Activated naive CD8-positive, alpha-beta T cell treated with anti-CD3 and anti-CD28 coated beads for 36 hours (primary cell): Measurements from ENCODE around the gene GALNT14. TPM values are rescaled to one million over a fixed set of nuclear protein-coding genes. Genes with fewer than 3 reads are reported as not detected.

ENCODE experiments used
- DNase-seq: peaks from one replicate; pipeline ENCODE4 v3.0.0; 2021
- H3K27ac Mint-ChIP-seq: one replicate; pipeline ENCODE4 v1.8.0; 2022; ENCODE audit warnings: mild to moderate bottlenecking, moderate library complexity, mixed read lengths
- H3K27me3 Mint-ChIP-seq: one replicate; pipeline ENCODE4 v1.8.0; 2022; ENCODE audit warnings: mild to moderate bottlenecking, mixed read lengths
- H3K36me3 Mint-ChIP-seq: one replicate; pipeline ENCODE4 v1.8.0; 2021; ENCODE audit warnings: mild to moderate bottlenecking, mixed read lengths
- H3K4me1 Mint-ChIP-seq: one replicate; pipeline ENCODE4 v1.8.0; 2021; ENCODE audit warnings: mixed read lengths
- H3K4me3 Mint-ChIP-seq: one replicate; pipeline ENCODE4 v1.8.0; 2022; ENCODE audit warnings: mild to moderate bottlenecking, moderate library complexity, mixed read lengths
- H3K9me3 Mint-ChIP-seq: one replicate; pipeline ENCODE4 v1.8.0; 2022; ENCODE audit warnings: mixed read lengths
- total RNA-seq, 2 experiments: library from RNA; stranded (reverse); gene quantifications; one replicate each; pipeline ENCODE4 v1.2.3, GENCODE V29; 2021

Gene GALNT14
- total RNA-seq, 2 experiments from 2014 or later, result 2.1 to 2.5 TPM

GRCh38 chr2:31060397-31060796 lies 77.8 kb downstream of the GALNT14 start:
- Mint-ChIP-seq H3K9me3 (no peaks in the 10 kb centered on the region), H3K27me3 (no peaks in the 10 kb centered on the region), H3K4me3 (no peak overlapping the region), H3K36me3 (no peaks in the 10 kb centered on the region), H3K4me1 (no peaks in the 10 kb centered on the region), H3K27ac (no peak overlapping the region)
- DNase-seq, result no peak

- Mint-ChIP-seq H3K27ac (no peak overlapping the region), H3K9me3 (no peaks in the 10 kb centered on the region), H3K4me3 (no peak overlapping the region), H3K4me1 (no peaks in the 10 kb centered on the region), H3K36me3 (no peaks in the 10 kb centered on the region), H3K27me3 (no peaks in the 10 kb centered on the region)
- no peak for DNase-seq
Observed at GRCh38 chr2:31058096-31059035, 79.9 kb downstream of the GALNT14 start.

GRCh38 chr2:31057691-31058090 lies 80.5 kb downstream of the GALNT14 start:
- Mint-ChIP-seq H3K36me3 (no peaks in the 10 kb centered on the region), H3K9me3 (no peaks in the 10 kb centered on the region), H3K27me3 (no peaks in the 10 kb centered on the region), H3K4me3 (no peak overlapping the region), H3K4me1 (no peaks in the 10 kb centered on the region), H3K27ac (no peak overlapping the region)
- DNase-seq, result no peak

GRCh38 chr2:31055938-31056337 lies 82.3 kb downstream of the GALNT14 start:
- DNase-seq, result no peak
- H3K4me3 Mint-ChIP-seq, result no peak overlapping the region
- peaks cover 5% of the 10 kb centered on the region for H3K4me1 Mint-ChIP-seq
- no peaks in the 10 kb centered on the region for H3K27me3 Mint-ChIP-seq
- H3K27ac Mint-ChIP-seq, result no peak overlapping the region
- H3K36me3 Mint-ChIP-seq, result no peaks in the 10 kb centered on the region
- no peaks in the 10 kb centered on the region for H3K9me3 Mint-ChIP-seq

- H3K27me3 Mint-ChIP-seq, result no peaks in the 10 kb centered on the region
- no peaks in the 10 kb centered on the region for H3K9me3 Mint-ChIP-seq
- H3K27ac Mint-ChIP-seq, result no peak overlapping the region
- no peak for DNase-seq
- no peak overlapping the region for H3K4me3 Mint-ChIP-seq
- H3K4me1 Mint-ChIP-seq, result peaks cover 5% of the 10 kb centered on the region
- H3K36me3 Mint-ChIP-seq, result no peaks in the 10 kb centered on the region
Observed at GRCh38 chr2:31054842-31055388, 83.3 kb downstream of the GALNT14 start.

- DNase-seq, result no peak
- Mint-ChIP-seq H3K9me3 (no peaks in the 10 kb centered on the region), H3K27me3 (no peaks in the 10 kb centered on the region), H3K4me3 (no peak overlapping the region), H3K4me1 (peaks cover 5% of the 10 kb centered on the region), H3K36me3 (no peaks in the 10 kb centered on the region), H3K27ac (no peak overlapping the region)
Observed at GRCh38 chr2:31053929-31054782, 84.1 kb downstream of the GALNT14 start.

- Mint-ChIP-seq H3K27ac (no peak overlapping the region), H3K9me3 (no peaks in the 10 kb centered on the region), H3K4me1 (peaks cover 5% of the 10 kb centered on the region), H3K36me3 (no peaks in the 10 kb centered on the region), H3K27me3 (no peaks in the 10 kb centered on the region), H3K4me3 (no peak overlapping the region)
- no peak for DNase-seq
Observed at GRCh38 chr2:31052284-31052683, 86.0 kb downstream of the GALNT14 start.

- H3K9me3 Mint-ChIP-seq, result no peaks in the 10 kb centered on the region
- no peak overlapping the region for H3K4me3 Mint-ChIP-seq
- DNase-seq, result peak; percentile 10
- no peaks in the 10 kb centered on the region for H3K36me3 Mint-ChIP-seq
- no peak overlapping the region for H3K27ac Mint-ChIP-seq
- no peaks in the 10 kb centered on the region for H3K27me3 Mint-ChIP-seq
- H3K4me1 Mint-ChIP-seq, result peaks cover 5% of the 10 kb centered on the region
Observed at GRCh38 chr2:31051258-31052140, 86.7 kb downstream of the GALNT14 start.

GRCh38 chr2:31049916-31050588 lies 88.2 kb downstream of the GALNT14 start:
- Mint-ChIP-seq H3K27me3 (no peaks in the 10 kb centered on the region), H3K36me3 (no peaks in the 10 kb centered on the region), H3K9me3 (no peaks in the 10 kb centered on the region), H3K4me3 (no peak overlapping the region), H3K4me1 (peaks cover 5% of the 10 kb centered on the region), H3K27ac (no peak overlapping the region)
- DNase-seq, result no peak

- Mint-ChIP-seq H3K36me3 (no peaks in the 10 kb centered on the region), H3K4me3 (no peak overlapping the region), H3K9me3 (no peaks in the 10 kb centered on the region), H3K4me1 (peaks cover 5% of the 10 kb centered on the region), H3K27me3 (no peaks in the 10 kb centered on the region), H3K27ac (no peak overlapping the region)
- no peak for DNase-seq
Observed at GRCh38 chr2:31049264-31049663, 89.0 kb downstream of the GALNT14 start.

GRCh38 chr2:31047599-31047998 lies 90.6 kb downstream of the GALNT14 start:
- Mint-ChIP-seq H3K27me3 (no peaks in the 10 kb centered on the region), H3K9me3 (no peaks in the 10 kb centered on the region), H3K27ac (no peak overlapping the region), H3K36me3 (no peaks in the 10 kb centered on the region), H3K4me1 (peaks cover 5% of the 10 kb centered on the region), H3K4me3 (no peak overlapping the region)
- DNase-seq, result no peak

- H3K4me1 Mint-ChIP-seq, result no peaks in the 10 kb centered on the region
- H3K27me3 Mint-ChIP-seq, result no peaks in the 10 kb centered on the region
- H3K4me3 Mint-ChIP-seq, result no peak overlapping the region
- no peak overlapping the region for H3K27ac Mint-ChIP-seq
- H3K36me3 Mint-ChIP-seq, result no peaks in the 10 kb centered on the region
- DNase-seq, result no peak
- H3K9me3 Mint-ChIP-seq, result peaks cover 27% of the 10 kb centered on the region
Observed at GRCh38 chr2:31038385-31038784, 99.9 kb downstream of the GALNT14 start.

- H3K4me3 Mint-ChIP-seq, result no peak overlapping the region
- no peak for DNase-seq
- no peaks in the 10 kb centered on the region for H3K4me1 Mint-ChIP-seq
- no peak overlapping the region for H3K27ac Mint-ChIP-seq
- no peaks in the 10 kb centered on the region for H3K27me3 Mint-ChIP-seq
- H3K36me3 Mint-ChIP-seq, result no peaks in the 10 kb centered on the region
- peaks cover 27% of the 10 kb centered on the region for H3K9me3 Mint-ChIP-seq
Observed at GRCh38 chr2:31037058-31037457, 101.2 kb downstream of the GALNT14 start.

- H3K4me3 Mint-ChIP-seq, result no peak overlapping the region
- H3K4me1 Mint-ChIP-seq, result no peaks in the 10 kb centered on the region
- peaks cover 23% of the 10 kb centered on the region for H3K9me3 Mint-ChIP-seq
- H3K36me3 Mint-ChIP-seq, result no peaks in the 10 kb centered on the region
- no peak overlapping the region for H3K27ac Mint-ChIP-seq
- no peak for DNase-seq
- H3K27me3 Mint-ChIP-seq, result no peaks in the 10 kb centered on the region
Observed at GRCh38 chr2:31033032-31033431, 105.2 kb downstream of the GALNT14 start.
